ENCODE measurements around the gene PLEKHB1.

PLEKHB1 gene

DNA sequence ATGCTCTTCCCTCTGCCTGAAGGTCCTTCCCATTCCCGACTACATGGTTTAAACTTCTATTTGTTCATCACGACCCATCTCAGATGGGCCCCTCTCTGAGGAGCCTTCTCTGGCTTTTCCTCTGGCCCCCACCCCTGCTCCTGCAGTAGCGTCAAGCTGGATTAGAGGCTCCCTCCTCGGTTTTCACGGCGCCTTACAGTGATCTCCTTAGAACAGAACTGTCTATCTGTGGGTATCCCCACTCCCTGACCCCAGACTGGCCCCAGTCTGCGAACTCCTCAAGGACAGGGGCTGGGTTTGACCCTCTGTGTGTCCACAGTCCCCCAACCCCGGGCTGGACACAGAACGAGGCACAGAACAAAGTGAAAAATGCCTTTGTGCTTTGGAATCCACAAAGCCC lies 2.8 kb downstream of the PLEKHB1 start:
- no peak overlapping the region for H3K4me3 ChIP-seq (ENCODE audit: low read depth, low read length)
- no peaks in the 10 kb centered on the region for H3K9me3 ChIP-seq (ENCODE audit: control insufficient read depth, insufficient read depth, low read length)
- H3K36me3 ChIP-seq (ENCODE audit: control insufficient read depth, insufficient read depth, low read length): peaks cover 3% of the 10 kb centered on the region; the same call in 1 of the 2 replicates
- no peak overlapping the region for H3K9ac ChIP-seq (ENCODE audit: low read depth, low read length)
- H3K27ac ChIP-seq (ENCODE audit: low read depth, low read length): no peak overlapping the region
- peaks cover 9% of the 10 kb centered on the region; the same call in 1 of the 2 replicates for H3K27me3 ChIP-seq (ENCODE audit: control insufficient read depth, insufficient read depth, low read length)
- peaks cover 36% of the 10 kb centered on the region for H3K4me1 ChIP-seq (ENCODE audit: control insufficient read depth, insufficient read depth, low read length)

- H3K27ac ChIP-seq (ENCODE audit: low read depth, low read length): no peak overlapping the region
- no peaks in the 10 kb centered on the region for H3K9me3 ChIP-seq (ENCODE audit: control insufficient read depth, insufficient read depth, low read length)
- no peak overlapping the region for H3K9ac ChIP-seq (ENCODE audit: low read depth, low read length)
- H3K27me3 ChIP-seq (ENCODE audit: control insufficient read depth, insufficient read depth, low read length): 0 out of 2 replicates have a peak, but pooled peaks cover 2% of the 10 kb centered on the region
- peaks cover 31% of the 10 kb centered on the region for H3K4me1 ChIP-seq (ENCODE audit: control insufficient read depth, insufficient read depth, low read length)
- peaks cover 3% of the 10 kb centered on the region; the same call in 1 of the 2 replicates for H3K36me3 ChIP-seq (ENCODE audit: control insufficient read depth, insufficient read depth, low read length)
- no peak overlapping the region for H3K4me3 ChIP-seq (ENCODE audit: low read depth, low read length)
Observed at GRCh38 chr11:73650400-73650799, 4.0 kb downstream of the PLEKHB1 start.

DNA sequence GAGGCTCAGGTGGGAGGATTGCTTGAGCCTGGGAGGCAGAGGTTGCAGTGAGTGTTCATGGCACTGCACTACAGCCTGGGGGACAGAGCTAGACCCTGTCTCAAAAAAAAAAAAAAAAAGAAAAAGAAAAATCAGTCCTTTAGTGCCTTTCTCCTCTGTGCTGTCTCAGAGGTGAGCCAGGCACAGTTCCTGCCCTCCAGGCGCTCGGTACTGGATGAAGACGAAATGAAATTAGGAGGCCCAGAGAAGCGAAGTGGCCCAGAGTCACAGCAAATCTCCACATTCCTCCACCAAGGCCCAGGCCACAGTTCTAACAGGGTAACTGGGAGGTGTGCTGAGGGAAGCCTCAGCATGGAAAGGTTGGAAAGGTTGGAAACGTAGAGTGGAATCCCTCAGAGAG lies 4.9 kb downstream of the PLEKHB1 start:
- Histone ChIP-seq H3K9ac (ENCODE audit: low read depth, low read length) (no peak overlapping the region), H3K9me3 (ENCODE audit: control insufficient read depth, insufficient read depth, low read length) (no peaks in the 10 kb centered on the region), H3K36me3 (ENCODE audit: control insufficient read depth, insufficient read depth, low read length) (peaks cover 3% of the 10 kb centered on the region), H3K4me1 (ENCODE audit: control insufficient read depth, insufficient read depth, low read length) (peaks cover 25% of the 10 kb centered on the region), H3K4me3 (ENCODE audit: low read depth, low read length) (no peak overlapping the region), H3K27ac (ENCODE audit: low read depth, low read length) (no peak overlapping the region), H3K27me3 (ENCODE audit: control insufficient read depth, insufficient read depth, low read length) (no peaks in the 10 kb centered on the region)

DNA sequence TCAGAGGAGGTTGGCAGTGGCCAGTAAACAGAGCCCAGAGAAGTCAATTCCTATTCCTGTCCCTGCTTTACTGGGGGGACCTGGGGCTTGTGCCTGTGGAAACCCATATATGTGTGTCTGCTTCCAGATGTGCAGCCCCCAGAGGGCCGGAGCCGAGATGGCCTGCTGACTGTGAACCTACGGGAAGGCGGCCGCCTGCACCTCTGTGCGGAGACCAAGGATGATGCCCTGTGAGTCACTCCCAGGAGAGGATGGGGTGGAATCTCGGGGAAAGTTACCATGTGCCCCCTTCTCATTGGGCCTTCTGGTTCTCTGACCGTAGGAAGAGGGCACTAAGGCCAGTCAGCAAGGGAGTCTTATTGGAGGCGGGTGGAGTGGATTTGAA lies 5.3 kb downstream of the PLEKHB1 start:
- H3K36me3 ChIP-seq (ENCODE audit: control insufficient read depth, insufficient read depth, low read length): peaks cover 3% of the 10 kb centered on the region
- peaks cover 21% of the 10 kb centered on the region for H3K4me1 ChIP-seq (ENCODE audit: control insufficient read depth, insufficient read depth, low read length)
- H3K27me3 ChIP-seq (ENCODE audit: control insufficient read depth, insufficient read depth, low read length): no peaks in the 10 kb centered on the region
- H3K27ac ChIP-seq (ENCODE audit: low read depth, low read length): no peak overlapping the region
- H3K9ac ChIP-seq (ENCODE audit: low read depth, low read length): no peak overlapping the region
- H3K9me3 ChIP-seq (ENCODE audit: control insufficient read depth, insufficient read depth, low read length): no peaks in the 10 kb centered on the region
- H3K4me3 ChIP-seq (ENCODE audit: low read depth, low read length): no peak overlapping the region

- H3K27ac ChIP-seq (ENCODE audit: low read depth, low read length): no peak overlapping the region
- H3K27me3 ChIP-seq (ENCODE audit: control insufficient read depth, insufficient read depth, low read length): no peaks in the 10 kb centered on the region
- H3K9ac ChIP-seq (ENCODE audit: low read depth, low read length): no peak overlapping the region
- H3K4me3 ChIP-seq (ENCODE audit: low read depth, low read length): no peak overlapping the region
- H3K9me3 ChIP-seq (ENCODE audit: control insufficient read depth, insufficient read depth, low read length): no peaks in the 10 kb centered on the region
- H3K4me1 ChIP-seq (ENCODE audit: control insufficient read depth, insufficient read depth, low read length): peaks cover 15% of the 10 kb centered on the region
- H3K36me3 ChIP-seq (ENCODE audit: control insufficient read depth, insufficient read depth, low read length): peaks cover 3% of the 10 kb centered on the region
Observed at GRCh38 chr11:73652046-73652730, 5.8 kb downstream of the PLEKHB1 start.

DNA sequence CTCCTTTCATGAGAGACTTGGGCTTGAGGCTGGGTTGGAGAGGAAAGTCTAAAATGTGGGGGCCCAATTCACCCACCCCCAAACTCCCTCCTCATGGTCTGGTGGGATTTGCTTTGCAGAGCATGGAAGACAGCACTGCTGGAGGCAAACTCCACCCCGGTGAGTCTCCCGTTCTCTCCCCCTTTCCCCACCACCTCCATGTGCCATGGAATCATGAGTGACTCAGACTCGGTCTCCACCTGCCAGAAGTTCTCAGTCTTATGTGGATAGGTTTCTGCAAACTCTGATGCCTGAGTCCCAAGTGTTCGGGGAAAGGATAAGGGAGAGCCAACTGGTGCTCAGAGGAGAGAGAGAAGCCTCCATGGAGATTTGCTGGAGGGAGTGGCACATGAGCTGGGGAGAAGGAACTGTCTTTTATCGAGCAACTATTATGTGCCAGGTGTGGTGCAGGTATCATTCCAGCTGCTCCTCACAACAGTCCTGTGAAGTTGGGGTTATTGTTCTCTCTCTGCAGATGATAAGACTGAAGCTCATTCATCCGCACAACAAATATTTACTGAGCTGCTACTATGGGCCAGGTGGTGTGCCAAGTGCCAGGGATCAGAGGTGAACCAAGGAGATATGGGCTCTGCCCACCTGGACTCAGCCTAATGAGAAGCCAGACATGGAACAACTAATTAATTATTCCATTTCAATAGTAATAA lies 6.6 kb downstream of the PLEKHB1 start:
- no peak overlapping the region for H3K9ac ChIP-seq (ENCODE audit: low read depth, low read length)
- H3K36me3 ChIP-seq (ENCODE audit: control insufficient read depth, insufficient read depth, low read length): peaks cover 3% of the 10 kb centered on the region
- no peak overlapping the region for H3K4me3 ChIP-seq (ENCODE audit: low read depth, low read length)
- peaks cover 11% of the 10 kb centered on the region for H3K4me1 ChIP-seq (ENCODE audit: control insufficient read depth, insufficient read depth, low read length)
- H3K27me3 ChIP-seq (ENCODE audit: control insufficient read depth, insufficient read depth, low read length): no peaks in the 10 kb centered on the region
- H3K27ac ChIP-seq (ENCODE audit: low read depth, low read length): no peak overlapping the region
- H3K9me3 ChIP-seq (ENCODE audit: control insufficient read depth, insufficient read depth, low read length): no peaks in the 10 kb centered on the region

DNA sequence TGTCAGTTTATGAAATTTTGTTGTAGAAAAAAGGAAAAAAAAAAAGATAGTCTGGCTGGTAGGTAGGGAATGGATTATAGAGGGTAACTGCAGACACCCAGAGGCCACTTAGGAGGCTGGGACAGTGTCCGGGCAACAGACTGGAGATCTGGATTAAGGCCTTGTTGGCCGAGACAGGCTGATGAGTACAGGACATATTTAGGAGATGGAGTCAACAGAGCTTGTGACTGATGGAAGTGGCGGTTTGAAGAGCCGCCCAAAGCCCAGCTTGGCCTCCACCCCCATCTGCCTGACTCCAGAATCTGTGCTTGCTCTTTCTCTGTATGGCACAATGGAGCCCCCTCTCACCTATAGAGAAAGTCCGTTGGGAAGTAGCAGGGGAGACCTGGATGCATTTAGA lies 7.6 kb downstream of the PLEKHB1 start:
- H3K27me3 ChIP-seq (ENCODE audit: control insufficient read depth, insufficient read depth, low read length): no peaks in the 10 kb centered on the region
- H3K9ac ChIP-seq (ENCODE audit: low read depth, low read length): no peak overlapping the region
- H3K9me3 ChIP-seq (ENCODE audit: control insufficient read depth, insufficient read depth, low read length): no peaks in the 10 kb centered on the region
- H3K27ac ChIP-seq (ENCODE audit: low read depth, low read length): no peak overlapping the region
- H3K36me3 ChIP-seq (ENCODE audit: control insufficient read depth, insufficient read depth, low read length): peaks cover 3% of the 10 kb centered on the region
- peaks cover 4% of the 10 kb centered on the region; the same call in 1 of the 2 replicates for H3K4me1 ChIP-seq (ENCODE audit: control insufficient read depth, insufficient read depth, low read length)
- H3K4me3 ChIP-seq (ENCODE audit: low read depth, low read length): no peak overlapping the region

GRCh38 chr11:73654482-73655021 lies 8.2 kb downstream of the PLEKHB1 start:
- Histone ChIP-seq H3K27ac (ENCODE audit: low read depth, low read length) (no peak overlapping the region), H3K9ac (ENCODE audit: low read depth, low read length) (no peak overlapping the region), H3K4me1 (ENCODE audit: control insufficient read depth, insufficient read depth, low read length) (peaks cover 4% of the 10 kb centered on the region; the same call in 1 of the 2 replicates)

DNA sequence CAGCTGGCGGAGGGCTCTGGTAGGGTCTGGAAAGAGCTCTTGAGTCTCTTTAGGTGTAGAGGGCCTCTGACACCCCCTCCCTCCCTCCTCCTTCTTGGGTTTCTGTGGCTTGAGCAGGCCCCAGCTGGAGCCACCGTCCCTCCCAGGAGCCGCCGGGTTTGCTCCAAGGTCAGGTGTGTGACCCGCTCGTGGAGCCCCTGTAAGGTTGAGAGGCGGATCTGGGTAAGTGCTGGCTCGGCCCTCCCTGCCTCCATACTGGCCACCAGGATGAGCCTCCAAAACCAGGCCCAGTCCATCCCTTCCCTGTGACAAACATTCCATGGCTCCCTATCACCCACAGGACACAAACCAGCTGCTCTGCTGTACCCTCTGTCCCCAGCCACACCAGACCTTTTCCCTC lies 9.3 kb downstream of the PLEKHB1 start:
- peaks cover 5% of the 10 kb centered on the region; the same call in 1 of the 2 replicates for H3K4me1 ChIP-seq (ENCODE audit: control insufficient read depth, insufficient read depth, low read length)
- no peak overlapping the region for H3K4me3 ChIP-seq (ENCODE audit: low read depth, low read length)
- no peak overlapping the region for H3K27ac ChIP-seq (ENCODE audit: low read depth, low read length)
- H3K36me3 ChIP-seq (ENCODE audit: control insufficient read depth, insufficient read depth, low read length): peaks cover 3% of the 10 kb centered on the region
- no peak overlapping the region for H3K9ac ChIP-seq (ENCODE audit: low read depth, low read length)
- H3K27me3 ChIP-seq (ENCODE audit: control insufficient read depth, insufficient read depth, low read length): peaks cover 12% of the 10 kb centered on the region; the same call in 1 of the 2 replicates
- H3K9me3 ChIP-seq (ENCODE audit: control insufficient read depth, insufficient read depth, low read length): no peaks in the 10 kb centered on the region

More at GRCh38 chr11:73654482-73655021, 8.2 kb downstream of the PLEKHB1 start:
- peaks cover 4% of the 10 kb centered on the region; the same call in 1 of the 2 replicates for H3K27me3 ChIP-seq (ENCODE audit: control insufficient read depth, insufficient read depth, low read length)
- H3K4me3 ChIP-seq (ENCODE audit: low read depth, low read length): no peak overlapping the region
- H3K36me3 ChIP-seq (ENCODE audit: control insufficient read depth, insufficient read depth, low read length): peaks cover 3% of the 10 kb centered on the region
- no peaks in the 10 kb centered on the region for H3K9me3 ChIP-seq (ENCODE audit: control insufficient read depth, insufficient read depth, low read length)

GRCh38 chr11:73656985-73657384 lies 10.6 kb downstream of the PLEKHB1 start:
- no peaks in the 10 kb centered on the region for H3K9me3 ChIP-seq (ENCODE audit: control insufficient read depth, insufficient read depth, low read length)
- H3K4me1 ChIP-seq (ENCODE audit: control insufficient read depth, insufficient read depth, low read length): peaks cover 5% of the 10 kb centered on the region; the same call in 1 of the 2 replicates
- H3K36me3 ChIP-seq (ENCODE audit: control insufficient read depth, insufficient read depth, low read length): peaks cover 3% of the 10 kb centered on the region
- no peak overlapping the region for H3K27ac ChIP-seq (ENCODE audit: low read depth, low read length)
- H3K4me3 ChIP-seq (ENCODE audit: low read depth, low read length): no peak overlapping the region
- H3K9ac ChIP-seq (ENCODE audit: low read depth, low read length): no peak overlapping the region
- H3K27me3 ChIP-seq (ENCODE audit: control insufficient read depth, insufficient read depth, low read length): peaks cover 17% of the 10 kb centered on the region

- H3K9me3 ChIP-seq (ENCODE audit: control insufficient read depth, insufficient read depth, low read length): no peaks in the 10 kb centered on the region
- H3K4me3 ChIP-seq (ENCODE audit: low read depth, low read length): no peak overlapping the region
- H3K9ac ChIP-seq (ENCODE audit: low read depth, low read length): no peak overlapping the region
- peaks cover 10% of the 10 kb centered on the region; the same call in 1 of the 2 replicates for H3K4me1 ChIP-seq (ENCODE audit: control insufficient read depth, insufficient read depth, low read length)
- H3K27me3 ChIP-seq (ENCODE audit: control insufficient read depth, insufficient read depth, low read length): peaks cover 29% of the 10 kb centered on the region
- H3K27ac ChIP-seq (ENCODE audit: low read depth, low read length): no peak overlapping the region
- no peaks in the 10 kb centered on the region; the same call in 1 of the 2 replicates for H3K36me3 ChIP-seq (ENCODE audit: control insufficient read depth, insufficient read depth, low read length)
Observed at GRCh38 chr11:73659961-73660360, 13.6 kb downstream of the PLEKHB1 start.

All from HUES48 (cell line).